GM19397 (cell line): ENCODE data around the gene SRRM4.

Experiments used
- ATAC-seq: cut with Tn5 transposase; IDR thresholded peaks from one replicate; pipeline ENCODE4 v1.9.1; 2021; ENCODE audit warnings: mild to moderate bottlenecking, moderate library complexity; ENCODE audit not compliant: unreplicated experiment

The SRRM4 gene

DNA sequence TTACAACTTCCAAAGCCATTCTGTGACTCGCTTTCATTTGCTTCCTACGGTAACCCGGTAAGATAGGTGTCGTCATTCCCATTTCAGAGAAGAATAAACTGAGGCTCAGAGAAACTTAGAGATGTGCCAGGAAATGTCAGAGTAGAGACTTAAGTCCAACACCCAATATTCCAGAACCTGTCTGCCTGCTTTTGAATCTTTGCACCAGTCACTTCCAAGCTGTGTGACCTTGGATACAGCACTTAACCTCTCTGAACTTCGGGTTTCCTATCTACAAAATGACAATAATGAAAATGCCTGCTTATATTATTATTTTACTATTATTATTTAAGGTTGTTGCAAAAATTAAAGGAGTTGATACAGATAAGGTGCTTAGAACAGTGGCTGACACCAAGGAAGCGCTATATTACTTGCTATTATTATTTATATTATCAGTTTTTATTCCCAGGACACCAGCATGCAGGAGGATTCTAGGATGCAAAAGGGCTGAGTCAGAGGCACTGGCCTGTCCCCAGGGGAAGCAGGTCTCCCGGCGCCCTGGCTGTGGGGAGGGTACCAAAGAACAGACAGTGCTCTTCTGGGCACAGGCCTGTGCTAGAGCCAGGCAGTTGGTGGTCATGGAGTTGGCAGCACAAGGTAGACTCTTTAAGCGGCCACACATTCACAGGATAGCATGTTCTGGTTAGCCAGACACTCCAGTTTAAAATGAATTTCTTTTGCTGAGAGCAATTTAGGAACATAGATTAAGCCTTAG is 202.8 kb downstream of the SRRM4 start:
- no peak for ATAC-seq

DNA sequence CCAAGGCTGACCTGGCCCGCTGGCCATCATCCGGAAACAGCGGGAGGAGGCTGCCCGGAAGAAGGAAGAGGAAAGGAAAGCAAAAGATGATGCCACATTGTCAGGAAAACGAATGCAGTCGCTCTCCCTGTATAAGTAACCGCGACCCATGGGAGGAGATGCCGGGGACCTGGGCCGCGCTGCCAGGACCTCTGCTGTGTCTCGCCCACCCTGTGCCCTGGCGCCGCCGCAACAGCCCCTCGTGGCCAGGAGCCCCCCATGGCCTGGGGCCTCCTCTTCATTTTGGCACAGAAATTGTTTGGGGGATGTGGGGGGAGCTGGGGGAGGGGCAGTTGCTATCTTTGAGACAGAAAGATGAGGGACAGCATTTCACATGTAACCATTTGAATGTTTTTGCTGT is 213.9 kb downstream of the SRRM4 start:
- no peak for ATAC-seq

DNA sequence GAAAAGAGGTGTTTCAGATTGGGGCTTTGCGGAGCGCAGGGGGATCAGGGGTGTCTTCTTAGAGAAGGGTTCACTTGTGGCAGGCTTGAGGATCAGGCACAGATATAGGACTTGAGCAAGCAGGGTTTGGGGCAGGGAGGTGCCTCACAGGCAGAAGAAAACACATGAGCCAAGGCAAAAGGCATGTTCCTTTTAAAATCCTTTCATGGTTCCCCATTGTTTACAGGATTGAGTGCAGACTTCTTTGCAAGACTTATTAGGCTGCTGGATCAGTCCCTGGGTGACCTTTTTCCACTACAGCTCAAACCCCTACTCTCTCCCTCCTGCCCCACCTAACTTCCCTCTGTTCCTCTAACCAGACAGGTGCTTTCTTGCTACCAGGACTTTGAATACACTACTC is 217.1 kb downstream of the SRRM4 start:
- no peak for ATAC-seq

DNA sequence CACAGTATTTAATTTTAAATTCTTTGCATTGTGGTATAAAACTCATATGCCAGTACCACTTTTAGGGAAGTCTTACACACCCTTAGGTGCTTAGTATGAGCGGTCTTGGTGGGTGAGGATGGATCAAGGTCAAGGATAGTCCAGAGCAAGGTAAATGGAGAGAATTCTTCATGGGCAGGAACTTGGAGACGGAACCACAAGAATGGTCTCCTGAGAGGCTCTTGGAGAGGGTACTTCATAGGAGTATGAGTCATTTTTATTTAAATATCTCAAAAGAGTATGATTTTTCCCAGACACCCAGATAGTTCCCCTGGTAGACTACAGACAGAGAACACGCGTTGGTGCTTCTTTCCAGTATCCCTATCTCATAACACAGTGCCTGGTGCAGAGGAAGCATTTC is 219.3 kb downstream of the SRRM4 start:
- no peak for ATAC-seq

DNA sequence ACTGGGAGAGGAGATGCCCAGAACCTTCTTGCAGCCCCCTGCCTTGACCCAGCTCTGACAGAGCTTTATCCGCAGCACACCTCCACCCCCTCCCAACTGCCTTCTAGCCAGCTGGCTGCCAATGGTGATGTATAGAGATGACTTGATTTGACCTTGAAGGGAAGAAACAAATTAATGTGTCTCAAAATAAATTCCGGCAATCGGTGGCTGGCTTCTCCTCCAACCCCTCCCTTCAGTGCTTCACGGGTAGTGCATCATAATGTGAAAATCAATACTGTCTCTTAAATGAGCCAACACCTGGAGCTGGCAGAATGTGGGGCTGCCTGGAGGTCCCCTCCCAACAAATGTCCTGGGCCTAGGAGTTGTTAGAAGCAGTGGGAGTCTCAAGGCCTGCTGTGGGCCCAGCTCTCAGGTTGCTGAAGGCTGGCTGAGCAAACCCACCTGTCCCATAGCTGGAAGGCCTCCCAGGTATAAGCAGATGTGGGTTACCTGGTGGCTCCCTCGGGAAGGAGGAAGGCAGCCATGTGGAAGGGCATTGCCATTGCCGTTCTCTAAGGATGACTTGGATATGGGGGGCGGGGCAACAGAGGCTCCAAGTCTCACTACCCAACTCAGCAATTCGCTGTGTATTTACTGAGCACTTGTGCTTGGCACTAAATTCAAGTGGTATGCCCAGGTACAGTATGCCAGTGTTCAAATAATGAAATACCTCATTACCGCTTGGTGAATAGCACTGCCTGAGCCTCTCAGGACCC is 220.6 kb downstream of the SRRM4 start:
- no peak for ATAC-seq

DNA sequence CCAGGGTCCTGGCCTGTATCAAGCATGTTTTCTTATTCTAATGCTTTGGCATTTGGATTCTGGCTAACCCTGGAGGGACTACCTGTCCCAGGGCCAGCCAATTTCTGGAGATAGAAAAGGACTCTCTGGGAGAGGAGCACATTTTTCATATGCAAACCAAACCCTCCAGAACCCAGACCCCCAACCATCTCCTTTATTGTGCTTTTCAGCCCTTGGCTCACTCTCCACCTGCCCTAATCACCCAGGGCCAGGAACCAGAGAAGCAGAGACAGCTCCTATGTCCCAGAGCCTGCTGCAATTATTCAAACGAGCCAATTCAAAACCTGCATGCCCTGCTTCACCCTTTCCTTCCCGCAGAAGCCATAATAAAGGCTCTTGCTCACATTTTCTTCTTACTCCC is 221.2 kb downstream of the SRRM4 start:
- no peak for ATAC-seq

DNA sequence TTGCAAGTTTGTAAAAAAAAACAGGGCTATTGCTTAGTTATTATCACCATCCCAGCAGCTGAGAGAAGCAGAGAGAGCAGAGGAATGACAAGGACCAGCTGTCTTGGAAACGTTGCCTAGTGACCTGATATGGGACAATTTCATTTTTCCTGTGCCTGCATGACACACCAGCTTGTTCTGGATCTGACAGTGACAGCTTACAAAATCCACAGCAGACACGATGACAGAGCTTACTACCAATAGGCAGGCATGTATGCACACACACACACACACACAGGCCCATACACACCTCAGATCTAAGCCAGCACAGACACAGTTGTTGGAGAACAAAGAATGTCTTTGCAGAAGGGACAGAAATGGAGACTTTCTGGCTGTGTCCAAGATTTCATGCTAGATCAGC is 222.8 kb downstream of the SRRM4 start:
- no peak for ATAC-seq

DNA sequence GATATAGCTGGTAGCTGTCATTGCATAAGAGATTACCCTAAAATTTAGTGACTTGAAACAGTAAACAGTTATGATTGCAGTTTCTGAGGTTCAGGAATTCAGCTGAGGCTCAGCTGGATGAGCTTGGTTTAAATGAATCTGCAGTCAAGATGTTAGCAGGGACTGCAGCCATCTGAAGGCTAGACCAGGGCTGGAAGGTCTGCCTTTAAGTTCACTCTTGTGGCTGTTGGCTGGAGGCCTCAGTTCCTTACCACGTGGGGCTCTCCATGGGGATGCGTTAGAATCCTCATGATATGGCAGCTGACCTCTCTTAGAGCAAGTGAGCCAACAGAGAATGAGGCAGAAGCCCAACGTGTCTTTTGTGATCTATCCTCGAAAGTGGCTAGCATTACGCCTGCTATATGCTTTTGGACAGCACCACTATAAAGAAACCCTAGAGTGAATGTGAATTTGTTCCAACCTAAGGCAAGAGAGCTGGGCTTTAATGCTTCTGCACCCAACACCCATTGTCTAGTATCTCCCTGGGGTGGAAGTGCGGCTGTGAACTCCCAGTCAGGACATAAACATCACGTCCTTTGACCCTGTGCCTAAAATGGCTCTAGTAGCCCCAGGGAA is 223.4 kb downstream of the SRRM4 start:
- no peak for ATAC-seq

DNA sequence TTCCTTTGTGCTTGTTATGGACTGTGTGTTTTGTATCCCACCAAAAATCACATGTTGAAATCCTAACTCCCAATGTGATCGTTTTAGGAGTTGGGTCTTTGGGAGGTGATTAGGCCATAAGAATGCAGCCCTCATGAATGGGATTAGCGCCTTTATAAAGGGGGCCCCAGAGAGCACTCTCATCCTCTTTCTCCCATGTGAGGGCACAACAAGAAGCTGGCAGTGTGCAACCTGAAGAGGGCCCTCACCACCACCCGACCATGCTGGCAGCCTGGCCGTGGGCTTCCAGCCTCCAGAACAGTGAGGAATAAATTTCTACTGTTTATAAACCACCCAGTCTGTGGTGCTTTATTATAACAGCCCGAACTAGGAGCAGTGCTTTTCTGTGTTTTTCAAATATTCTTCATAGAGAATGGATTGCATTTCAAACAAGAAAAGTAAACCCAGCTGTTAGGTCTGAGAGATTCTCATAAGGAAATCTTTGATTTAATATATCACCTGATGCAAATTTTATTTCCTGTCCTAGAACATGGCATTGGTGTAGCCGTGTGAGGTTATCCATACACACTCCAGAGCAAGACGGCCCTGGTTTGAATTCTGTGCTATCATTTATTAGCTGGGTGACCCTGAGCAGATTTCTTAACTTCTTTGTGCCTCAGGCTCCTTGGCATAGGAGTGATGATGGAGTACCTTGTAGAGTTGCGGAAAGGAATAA is 225.2 kb downstream of the SRRM4 start:
- ATAC-seq = no peak

DNA sequence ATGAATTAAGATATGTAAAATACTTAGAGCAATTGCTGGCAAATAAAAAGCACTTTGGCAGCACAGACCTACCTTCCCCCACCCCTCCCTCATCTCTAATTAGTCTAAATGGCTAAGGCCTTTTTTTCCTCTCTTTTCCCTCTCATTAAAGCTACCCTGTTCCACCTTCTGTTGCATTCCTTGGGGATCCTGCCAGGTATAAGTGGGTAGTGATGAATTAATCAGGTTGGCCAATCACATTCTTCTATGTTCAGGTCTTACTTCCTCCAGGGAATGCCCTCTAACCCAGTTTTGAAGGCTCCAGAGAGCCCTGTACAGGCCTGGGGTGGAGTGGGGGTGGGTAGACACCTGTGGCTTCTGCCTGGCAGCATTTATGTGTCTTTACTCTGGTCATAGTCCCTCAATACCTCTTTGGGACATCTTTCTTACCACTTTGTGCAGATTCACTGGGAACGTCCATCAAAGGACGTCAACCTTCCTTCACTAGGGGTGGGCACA is 225.8 kb downstream of the SRRM4 start:
- ATAC-seq = no peak

DNA sequence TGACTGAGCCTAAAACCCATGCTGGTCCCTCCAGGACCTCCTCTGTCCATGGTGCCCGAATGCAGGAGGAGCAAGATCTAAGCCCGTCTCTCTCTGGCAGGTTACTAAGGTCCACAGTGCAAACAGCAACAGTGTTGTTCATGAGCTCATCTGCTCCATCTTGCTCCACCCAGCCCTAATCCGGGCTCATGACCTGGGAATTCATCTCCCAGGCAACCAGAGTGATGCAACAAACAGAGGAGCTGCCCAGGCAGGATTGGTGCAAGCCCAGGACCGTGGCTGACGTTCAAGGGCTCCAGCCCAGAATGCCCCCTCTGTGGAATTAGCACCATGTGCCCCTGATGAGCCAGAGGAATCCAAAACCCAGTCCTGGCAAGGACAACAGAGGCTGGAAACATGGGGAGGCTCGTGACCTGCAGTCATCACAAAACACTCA is 227.3 kb downstream of the SRRM4 start:
- ATAC-seq = no peak

DNA sequence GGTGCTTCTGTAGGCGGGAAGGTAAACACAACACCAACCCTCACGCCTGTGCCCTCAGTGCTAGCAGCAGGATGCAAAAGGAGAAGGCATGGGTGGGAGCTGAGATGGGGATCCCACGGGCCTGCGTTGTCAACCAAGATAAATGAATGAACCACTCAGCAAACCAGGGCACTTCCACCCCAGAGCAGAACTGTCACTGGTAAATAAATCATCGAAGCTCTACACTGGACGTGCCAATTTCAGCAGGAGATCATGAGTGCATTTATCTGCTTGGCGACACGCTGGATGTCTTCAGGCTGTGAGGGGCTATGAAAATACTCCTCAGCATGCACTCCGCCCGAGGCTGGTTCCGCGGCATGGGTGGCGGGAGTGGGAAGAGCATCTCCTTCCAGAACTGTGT is 230.5 kb downstream of the SRRM4 start:
- no peak for ATAC-seq
